Thoracic aorta (tissue), 2 donors: Measurements from ENCODE around the gene CENPP. TPM values are rescaled to one million over a fixed set of nuclear protein-coding genes. Genes with fewer than 3 reads are reported as not detected.
A peak's percentile ranks its signal among the peaks of the same experiment; 100 is the strongest.
"Not testable (repeated sequence)": the region's sequence is repeated elsewhere in the genome, so short reads cannot be mapped to it uniquely, and the experiment has no call there.

Experiments
- ATAC-seq: fragments of 150-250 bp; one replicate; pipeline ENCODE4 v1.8.0; 2017; ENCODE audit warnings: low read depth; ENCODE audit not compliant: insufficient number of reproducible peaks, low FRiP score
- DNase-seq: peaks from one replicate; pipeline ENCODE4 v3.0.0-alpha.2; 2020; ENCODE audit warnings: low spot score
- H3K27ac ChIP-seq, 2 donors: fragments of 200-600 bp; sonication (generic); 1 replicate in 1 of 2; 2 replicates in 1 of 2; pipeline ENCODE4 v1.5.1; 2016; ENCODE audit warnings: mild to moderate bottlenecking in 2 of 2, moderate library complexity in 2 of 2
- H3K27me3 ChIP-seq: fragments of 200-600 bp; sonication (generic); replicated peaks from 2 replicates; pipeline ENCODE4 v1.6.0; 2016; ENCODE audit warnings: mild to moderate bottlenecking; ENCODE audit not compliant: insufficient read depth
- H3K36me3 ChIP-seq: fragments of 200-600 bp; sonication (generic); one replicate; pipeline ENCODE4 v1.5.1; 2016
- H3K4me1 ChIP-seq, 2 donors: fragments of 200-600 bp; sonication (generic); 1 replicate in 1 of 2; 2 replicates in 1 of 2; pipeline versions ENCODE4 v1.5.1 to v1.6.0; 2016; ENCODE audit warnings: low read depth in 2 of 2, mild to moderate bottlenecking in 1 of 2; ENCODE audit not compliant: control insufficient read depth in 1 of 2
- H3K4me3 ChIP-seq: fragments of 200-600 bp; sonication (generic); 2 replicates; pipeline ENCODE4 v1.5.1; 2016; ENCODE audit warnings: mild to moderate bottlenecking
- H3K9me3 ChIP-seq: fragments of 200-600 bp; sonication (generic); 2 replicates; pipeline ENCODE4 v1.5.1; 2016
- CTCF ChIP-seq: fragments of 200-600 bp; sonication (generic); IDR thresholded peaks from one replicate; pipeline ENCODE4 v1.5.1; 2019; ENCODE audit warnings: antibody characterized with exemption
- total RNA-seq, 2 donors: library from RNA; depleted of rRNA; stranded (reverse); fragments of >200 nt; gene quantifications; one replicate each; pipeline versions ENCODE4 v1.1.0 to v1.2.3, GENCODE V29; 2016

The CENPP gene
- total RNA-seq, 2 donors from 2014 or later: 3.8 to 13.6 TPM

- Histone ChIP-seq H3K36me3 (no peaks in the 10 kb centered on the region), H3K4me1 (peaks cover 18 to 33% of the 10 kb centered on the region in 2 donors), H3K27ac (peak overlapping the region; percentile 75 to 77), H3K27me3 (no peaks in the 10 kb centered on the region), H3K9me3 (no peaks in the 10 kb centered on the region), H3K4me3 (peak overlapping the region; percentile 70)
- no peak for TF ChIP-seq CTCF
- DNase-seq (peak; percentile 17), ATAC-seq (peak; percentile 76)
These were observed 80.7 kb downstream of the CENPP start for GRCh38 chr9:92406477-92406876.

- ATAC-seq (no peak), DNase-seq (no peak)
- no peak for TF ChIP-seq CTCF
- Histone ChIP-seq H3K4me1 (peaks cover 18 to 29% of the 10 kb centered on the region in 2 donors), H3K27me3 (no peaks in the 10 kb centered on the region), H3K9me3 (no peaks in the 10 kb centered on the region), H3K36me3 (no peaks in the 10 kb centered on the region), H3K4me3 (no peak overlapping the region), H3K27ac (peak overlapping the region; percentile 75 to 77)
These were observed 82.1 kb downstream of the CENPP start for GRCh38 chr9:92407818-92408217.

GRCh38 chr9:92408747-92409478, 83.2 kb downstream of the CENPP start:
- no peaks in the 10 kb centered on the region for H3K36me3 ChIP-seq
- H3K4me3 ChIP-seq: no peak overlapping the region
- H3K4me1 ChIP-seq: peaks cover 18 to 29% of the 10 kb centered on the region in 2 donors
- H3K27ac ChIP-seq: no peak overlapping the region
- no peaks in the 10 kb centered on the region for H3K27me3 ChIP-seq
- ATAC-seq (no peak), DNase-seq (no peak)
- no peak for TF ChIP-seq CTCF
- H3K9me3 ChIP-seq: no peaks in the 10 kb centered on the region

- H3K4me3 ChIP-seq, ATAC-seq, H3K27ac ChIP-seq, H3K9me3 ChIP-seq, DNase-seq, H3K27me3 ChIP-seq, H3K36me3 ChIP-seq: not testable (repeated sequence)
- H3K4me1 ChIP-seq: peaks cover 10 to 19% of the 10 kb centered on the region in 2 donors
These were observed 85.4 kb downstream of the CENPP start for GRCh38 chr9:92411157-92411556.

GRCh38 chr9:92414566-92414965, 88.8 kb downstream of the CENPP start:
- H3K27ac ChIP-seq: no peak overlapping the region

More at GRCh38 chr9:92414566-92414965, 88.8 kb downstream of the CENPP start:
- no peak for DNase-seq
- H3K27me3 ChIP-seq: no peaks in the 10 kb centered on the region
- no peaks in the 10 kb centered on the region for H3K36me3 ChIP-seq
- peaks cover 0 to 11% of the 10 kb centered on the region in 2 donors for H3K4me1 ChIP-seq
- no peak overlapping the region for H3K4me3 ChIP-seq
- H3K9me3 ChIP-seq: no peaks in the 10 kb centered on the region
- no peak for TF ChIP-seq CTCF
- no peak for ATAC-seq
